Peyer's patch (tissue), 4 donors: ENCODE results near the gene ZNF219.

ENCODE experiments used
- POLR2A ChIP-seq, 2 donors: fragments of 450-650 bp; IDR thresholded peaks; one replicate each; pipeline ENCODE4 v1.5.1; 2017; ENCODE audit warnings: antibody characterized with exemption in 2 of 2, mild to moderate bottlenecking in 2 of 2, moderate library complexity in 2 of 2
- TF ChIP-seq, protein P1 (sequence below), 6 experiments: fragments of 450-650 bp in 4 of 6; fragments of 200-600 bp in 2 of 6; sonication (generic) in 1 of 6; IDR thresholded peaks; one replicate each; pipeline ENCODE4 v1.5.1; 2017 to 2019; ENCODE audit warnings: antibody characterized with exemption in 6 of 6, mild to moderate bottlenecking in 3 of 6, moderate library complexity in 1 of 6

DNA sequence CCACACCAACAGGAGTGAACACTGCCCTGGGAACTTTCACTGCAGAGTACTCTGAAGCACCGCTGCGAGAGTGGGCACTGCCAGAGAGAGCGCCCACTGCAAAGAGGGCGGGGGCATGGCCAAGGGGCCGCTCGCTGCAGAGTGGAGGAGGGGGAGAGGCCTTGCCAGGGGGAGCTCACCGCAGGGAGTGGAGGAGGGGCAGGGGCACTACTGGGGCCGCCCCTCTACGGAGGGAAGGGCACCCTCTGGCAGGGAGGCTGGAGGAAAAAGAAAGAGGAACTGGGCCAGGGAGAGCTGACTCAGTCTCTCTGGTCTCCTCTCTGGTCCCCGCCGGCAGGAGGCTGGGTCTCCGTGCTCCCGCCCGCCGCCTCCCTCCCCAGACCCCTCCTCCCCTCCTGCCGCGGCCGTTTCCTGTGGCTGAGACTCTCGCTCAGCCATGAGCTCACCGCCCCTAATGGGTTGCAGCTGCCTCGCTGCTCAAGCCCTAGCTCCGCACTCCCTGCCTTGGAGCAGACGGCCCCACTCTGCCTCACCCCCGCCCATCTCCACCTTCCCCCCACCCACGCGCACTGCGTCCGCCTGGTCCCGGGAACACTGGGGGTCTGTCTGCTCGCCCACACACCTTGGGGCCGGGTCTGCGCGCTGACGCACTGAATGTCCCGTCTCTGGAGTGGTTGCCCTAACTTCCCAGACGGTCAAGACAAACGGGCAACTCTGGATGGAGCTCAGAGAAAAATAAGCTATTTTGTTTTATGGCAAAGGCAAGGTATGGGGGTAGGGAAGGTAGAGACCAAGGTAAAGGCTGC is 27.0 kb downstream of the ZNF219 start:
- no peak for TF ChIP-seq POLR2A (IDR thresholded peaks at IDR 0.05)
- TF ChIP-seq, protein P1, sequence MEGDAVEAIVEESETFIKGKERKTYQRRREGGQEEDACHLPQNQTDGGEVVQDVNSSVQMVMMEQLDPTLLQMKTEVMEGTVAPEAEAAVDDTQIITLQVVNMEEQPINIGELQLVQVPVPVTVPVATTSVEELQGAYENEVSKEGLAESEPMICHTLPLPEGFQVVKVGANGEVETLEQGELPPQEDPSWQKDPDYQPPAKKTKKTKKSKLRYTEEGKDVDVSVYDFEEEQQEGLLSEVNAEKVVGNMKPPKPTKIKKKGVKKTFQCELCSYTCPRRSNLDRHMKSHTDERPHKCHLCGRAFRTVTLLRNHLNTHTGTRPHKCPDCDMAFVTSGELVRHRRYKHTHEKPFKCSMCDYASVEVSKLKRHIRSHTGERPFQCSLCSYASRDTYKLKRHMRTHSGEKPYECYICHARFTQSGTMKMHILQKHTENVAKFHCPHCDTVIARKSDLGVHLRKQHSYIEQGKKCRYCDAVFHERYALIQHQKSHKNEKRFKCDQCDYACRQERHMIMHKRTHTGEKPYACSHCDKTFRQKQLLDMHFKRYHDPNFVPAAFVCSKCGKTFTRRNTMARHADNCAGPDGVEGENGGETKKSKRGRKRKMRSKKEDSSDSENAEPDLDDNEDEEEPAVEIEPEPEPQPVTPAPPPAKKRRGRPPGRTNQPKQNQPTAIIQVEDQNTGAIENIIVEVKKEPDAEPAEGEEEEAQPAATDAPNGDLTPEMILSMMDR (IDR thresholded peaks at IDR 0.05) = peak in 1 of 6 experiments; percentile 9
